ENCODE data around the gene NUP214.

DNA sequence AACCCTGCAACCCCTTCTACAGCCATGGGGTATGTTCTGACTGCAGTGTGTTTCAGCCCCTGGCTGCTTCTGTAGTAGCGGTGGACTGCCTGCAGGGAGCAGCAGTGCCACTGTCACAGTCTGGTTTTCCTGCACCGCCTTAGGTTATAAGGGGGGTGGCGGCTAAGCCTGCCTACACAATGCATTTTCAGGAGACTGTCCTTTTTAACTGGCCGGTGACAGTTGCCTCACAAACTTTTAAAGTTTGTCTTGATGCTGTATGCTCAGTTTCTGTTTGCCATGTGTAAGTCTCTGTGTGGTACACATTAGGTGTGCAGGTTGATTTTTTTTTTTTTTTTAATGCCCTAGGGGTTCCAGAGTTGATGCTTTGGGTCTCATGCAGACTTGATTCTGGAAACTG lies 53.0 kb downstream of the NUP214 start:
- TF ChIP-seq, protein P1, sequence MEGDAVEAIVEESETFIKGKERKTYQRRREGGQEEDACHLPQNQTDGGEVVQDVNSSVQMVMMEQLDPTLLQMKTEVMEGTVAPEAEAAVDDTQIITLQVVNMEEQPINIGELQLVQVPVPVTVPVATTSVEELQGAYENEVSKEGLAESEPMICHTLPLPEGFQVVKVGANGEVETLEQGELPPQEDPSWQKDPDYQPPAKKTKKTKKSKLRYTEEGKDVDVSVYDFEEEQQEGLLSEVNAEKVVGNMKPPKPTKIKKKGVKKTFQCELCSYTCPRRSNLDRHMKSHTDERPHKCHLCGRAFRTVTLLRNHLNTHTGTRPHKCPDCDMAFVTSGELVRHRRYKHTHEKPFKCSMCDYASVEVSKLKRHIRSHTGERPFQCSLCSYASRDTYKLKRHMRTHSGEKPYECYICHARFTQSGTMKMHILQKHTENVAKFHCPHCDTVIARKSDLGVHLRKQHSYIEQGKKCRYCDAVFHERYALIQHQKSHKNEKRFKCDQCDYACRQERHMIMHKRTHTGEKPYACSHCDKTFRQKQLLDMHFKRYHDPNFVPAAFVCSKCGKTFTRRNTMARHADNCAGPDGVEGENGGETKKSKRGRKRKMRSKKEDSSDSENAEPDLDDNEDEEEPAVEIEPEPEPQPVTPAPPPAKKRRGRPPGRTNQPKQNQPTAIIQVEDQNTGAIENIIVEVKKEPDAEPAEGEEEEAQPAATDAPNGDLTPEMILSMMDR (IDR thresholded peaks at IDR 0.05), result peak; percentile 92
- TF ChIP-seq ZFX (IDR thresholded peaks at IDR 0.05; ENCODE audit: borderline replicate concordance), result no peak
